GM19438 (cell line): ENCODE data around the gene OR6J1.
"Not testable (repeated sequence)": the region's sequence is repeated elsewhere in the genome, so short reads cannot be mapped to it uniquely, and the experiment has no call there.

Source experiments
- ATAC-seq: cut with Tn5 transposase; IDR thresholded peaks from one replicate; pipeline ENCODE4 v1.9.1; 2021; ENCODE audit warnings: low read depth; ENCODE audit not compliant: unreplicated experiment

The OR6J1 gene

DNA sequence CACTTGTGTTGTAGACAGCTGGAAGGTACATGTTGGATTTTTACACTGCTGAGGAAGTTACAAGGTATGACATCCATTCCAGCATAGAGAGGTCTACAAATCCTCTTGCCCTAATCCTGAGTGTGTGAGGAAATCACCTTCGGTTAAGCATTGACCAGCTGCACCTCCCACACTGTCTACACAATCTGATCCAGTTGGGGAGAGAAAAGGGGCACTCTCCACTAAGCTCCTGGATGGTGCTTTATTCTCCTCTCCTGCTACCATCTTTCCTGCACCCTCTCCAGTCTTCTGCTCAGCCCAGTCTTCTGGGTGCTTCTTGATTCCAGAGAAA lies at the start of gene OR6J1:
TSS of gene OR6J1 (minus strand) at position 48 of the 331 bp plus-strand sequence. CDS start 9,541 bp downstream, outside the sequence.
- no peak for ATAC-seq

GRCh38 chr14:22692194-22692593 lies 48.0 kb upstream of the OR6J1 start:
- no peak for ATAC-seq

- ATAC-seq = no peak
Observed at GRCh38 chr14:22691171-22691570, 47.0 kb upstream of the OR6J1 start.

DNA sequence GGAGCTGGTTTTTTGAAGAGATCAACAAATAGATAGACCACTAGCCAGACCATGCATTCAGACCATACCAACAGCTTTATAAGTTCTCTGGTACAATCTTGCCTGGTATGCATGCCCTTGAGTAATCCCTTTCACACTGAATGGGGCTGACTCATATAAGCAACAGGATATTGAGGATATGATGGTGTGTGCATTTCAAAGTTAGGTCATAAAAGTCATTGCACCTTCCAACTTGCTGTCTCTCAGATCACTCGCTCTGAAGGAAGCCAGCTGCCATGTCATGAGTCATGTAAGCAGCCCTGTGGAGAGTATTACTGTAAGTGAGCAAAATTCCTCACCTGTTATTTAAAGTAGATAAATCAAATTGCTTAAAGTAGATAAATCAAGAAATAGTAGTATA lies 45.0 kb upstream of the OR6J1 start:
- no peak for ATAC-seq

DNA sequence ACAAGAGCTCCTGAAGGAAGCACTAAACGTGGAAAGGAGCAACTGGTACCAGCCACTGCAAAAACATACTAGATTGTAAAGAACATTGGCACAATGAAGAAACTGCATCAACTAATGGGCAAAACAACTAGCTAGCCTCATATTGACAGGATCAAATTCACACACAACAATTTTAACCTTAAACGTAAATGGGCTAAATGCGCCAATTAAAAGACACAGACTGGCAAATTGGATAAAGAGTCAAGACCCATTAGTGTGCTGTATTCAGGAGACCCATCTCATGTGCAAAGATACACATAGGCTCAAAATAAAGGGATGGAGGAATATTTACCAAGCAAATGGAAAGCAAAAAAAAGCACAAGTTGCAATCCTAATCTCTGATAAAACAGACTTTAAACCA lies 43.8 kb upstream of the OR6J1 start:
- not testable (repeated sequence) for ATAC-seq

DNA sequence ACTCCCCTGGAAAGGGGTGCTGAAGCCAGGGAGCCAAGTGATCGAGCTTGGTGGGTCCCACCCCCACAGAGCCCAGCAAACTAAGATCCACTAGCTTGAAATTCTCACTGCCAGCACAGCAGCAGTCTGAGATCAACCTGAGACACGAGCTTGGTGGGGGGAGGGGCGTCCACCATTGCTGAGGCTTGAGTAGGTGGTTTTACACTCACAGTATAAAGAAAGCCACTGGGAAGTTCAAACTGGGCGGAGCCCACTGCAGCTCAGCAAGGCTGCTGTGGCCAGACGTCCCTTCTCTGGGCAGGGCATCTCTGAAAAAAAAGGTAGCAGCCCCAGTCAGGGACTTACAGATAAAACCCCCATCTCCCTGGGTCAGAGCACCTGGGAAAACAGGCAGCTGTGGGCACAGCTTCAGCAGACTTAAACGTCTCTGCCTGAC lies 42.0 kb upstream of the OR6J1 start:
- not testable (repeated sequence) for ATAC-seq

DNA sequence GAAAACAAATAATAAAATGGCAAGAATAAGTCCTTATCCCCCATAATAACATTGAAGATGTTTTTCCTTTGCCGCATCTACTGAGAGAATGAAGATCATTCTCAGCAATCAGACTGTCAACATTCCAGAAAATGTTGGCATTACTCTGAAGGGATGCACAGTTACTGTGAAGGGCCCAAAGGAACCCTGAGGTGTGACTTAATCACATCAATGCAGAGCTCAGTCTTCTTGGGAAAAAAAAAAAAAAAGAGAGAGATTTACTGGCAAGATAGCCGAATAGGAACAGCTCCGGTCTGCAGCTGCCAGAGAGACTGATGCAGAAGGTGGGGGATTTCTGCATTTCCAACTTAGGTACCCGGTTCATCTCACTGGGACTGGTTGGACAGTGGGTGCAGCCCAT lies 41.3 kb upstream of the OR6J1 start:
- no peak for ATAC-seq

DNA sequence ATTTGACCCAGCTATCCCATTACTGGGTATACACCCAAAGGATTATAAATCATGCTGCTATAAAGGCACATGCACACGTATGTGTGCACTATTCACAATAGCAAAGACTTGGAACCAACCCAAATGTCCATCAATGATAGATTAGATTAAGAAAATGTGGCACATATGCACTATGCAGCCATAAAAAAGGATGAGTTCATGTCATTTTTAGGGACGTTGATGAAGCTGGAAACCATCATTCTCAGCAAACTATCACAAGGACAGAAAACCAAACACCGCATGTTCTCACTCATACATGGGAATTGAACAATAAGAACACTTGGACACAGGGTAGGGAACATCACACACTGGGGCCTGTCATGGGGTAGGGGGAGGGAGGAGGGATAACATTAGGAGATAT lies 39.3 kb upstream of the OR6J1 start:
- not testable (repeated sequence) for ATAC-seq

DNA sequence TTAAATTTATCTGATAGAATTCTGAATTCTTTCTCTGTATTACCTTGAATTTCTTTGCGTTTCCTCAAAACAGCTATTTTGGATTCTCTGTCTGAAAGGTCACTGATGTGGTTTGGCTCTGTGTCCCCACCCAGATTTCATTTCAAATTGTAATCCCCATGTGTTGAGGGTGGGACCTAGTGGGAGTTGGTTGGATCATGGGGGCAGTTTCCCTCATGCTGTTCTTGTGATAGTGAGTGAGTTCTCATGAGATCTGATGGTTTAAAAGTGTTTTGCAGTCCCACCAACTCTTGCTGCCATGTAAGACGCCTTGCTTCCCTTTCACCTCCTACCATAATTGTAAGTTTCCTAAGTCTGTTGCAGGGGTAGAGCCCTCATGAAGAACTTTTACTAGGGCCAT lies 34.1 kb upstream of the OR6J1 start:
- ATAC-seq = no peak

DNA sequence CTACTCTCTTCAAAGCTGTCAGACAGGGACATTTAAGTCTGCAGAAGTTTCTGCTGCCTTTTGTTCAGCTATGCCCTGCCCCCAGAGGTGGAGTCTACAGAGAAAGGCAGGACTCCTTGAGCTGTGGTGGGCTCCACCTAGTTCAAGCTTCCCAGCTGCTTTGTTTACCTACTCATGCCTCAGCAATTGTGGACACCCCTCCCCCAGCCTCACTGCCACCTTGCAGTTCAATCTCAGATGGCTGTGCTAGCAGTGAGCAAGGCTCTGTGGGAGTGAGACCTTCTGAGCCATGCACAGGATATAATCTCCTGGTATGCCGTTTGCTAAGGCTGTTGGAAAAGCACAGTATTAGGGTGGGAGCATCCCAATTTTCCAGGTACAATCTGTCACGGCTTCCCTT lies 33.4 kb upstream of the OR6J1 start:
- not testable (repeated sequence) for ATAC-seq

- no peak for ATAC-seq
Observed at GRCh38 chr14:22671622-22672021, 27.5 kb upstream of the OR6J1 start.

DNA sequence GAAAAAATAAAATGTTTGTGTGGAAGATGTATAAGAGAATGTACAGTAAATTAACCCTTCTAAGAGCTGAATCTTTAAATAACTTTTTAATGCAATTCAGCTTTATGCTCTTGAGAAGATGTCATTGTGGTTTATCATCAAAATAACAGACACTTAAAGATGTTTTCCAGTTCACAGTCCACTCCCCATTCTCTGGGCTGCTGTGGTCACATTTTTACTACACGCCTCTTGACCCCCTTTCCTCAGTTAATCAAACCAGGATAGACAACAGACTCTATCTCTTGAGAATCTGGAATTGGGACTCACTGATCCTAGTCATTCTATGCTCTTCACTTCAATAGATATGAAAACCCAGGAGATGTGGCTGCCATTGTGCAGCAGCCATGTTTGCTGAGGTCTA lies 24.7 kb upstream of the OR6J1 start:
- no peak for ATAC-seq

DNA sequence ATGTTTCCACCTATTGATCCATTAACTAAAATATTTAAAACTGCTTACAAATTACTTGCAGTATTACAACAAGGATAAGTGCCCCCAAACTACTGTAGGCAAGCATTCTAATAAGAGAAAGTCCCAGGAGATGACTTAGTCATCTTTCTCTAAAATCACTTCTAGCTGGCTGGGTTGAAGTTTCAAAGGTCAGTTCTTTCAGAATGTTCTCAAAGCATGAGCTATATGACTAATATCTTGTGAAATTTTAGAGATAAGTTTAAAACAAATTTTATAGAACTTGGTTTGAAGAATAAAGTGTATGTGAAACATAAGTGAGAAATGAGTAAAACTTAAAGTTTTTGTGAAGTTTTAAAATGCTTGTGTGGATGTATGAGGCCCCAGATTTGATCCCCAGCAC lies 24.3 kb upstream of the OR6J1 start:
- no peak for ATAC-seq

DNA sequence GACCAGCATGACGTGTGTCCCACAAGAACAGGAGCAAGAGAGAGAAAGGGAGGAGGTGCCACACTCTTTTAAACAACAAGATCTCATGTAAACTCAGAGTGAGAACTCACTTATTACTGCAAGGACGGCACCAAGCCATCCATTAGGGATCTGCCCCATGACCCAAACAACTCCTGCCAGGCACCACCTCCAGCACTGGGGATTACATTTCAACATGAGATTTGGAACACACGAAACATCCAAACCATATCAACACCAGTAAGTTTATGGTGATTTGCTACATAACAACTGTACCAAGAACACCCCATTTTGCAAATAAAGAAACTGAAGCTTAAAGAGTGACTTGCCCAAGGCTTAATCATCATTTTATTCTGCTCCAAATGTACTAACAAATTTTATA lies 23.7 kb upstream of the OR6J1 start:
- ATAC-seq = no peak

- ATAC-seq = no peak
Observed at GRCh38 chr14:22666203-22666893, 22.2 kb upstream of the OR6J1 start.

- no peak for ATAC-seq
Observed at GRCh38 chr14:22664261-22664660, 20.1 kb upstream of the OR6J1 start.

DNA sequence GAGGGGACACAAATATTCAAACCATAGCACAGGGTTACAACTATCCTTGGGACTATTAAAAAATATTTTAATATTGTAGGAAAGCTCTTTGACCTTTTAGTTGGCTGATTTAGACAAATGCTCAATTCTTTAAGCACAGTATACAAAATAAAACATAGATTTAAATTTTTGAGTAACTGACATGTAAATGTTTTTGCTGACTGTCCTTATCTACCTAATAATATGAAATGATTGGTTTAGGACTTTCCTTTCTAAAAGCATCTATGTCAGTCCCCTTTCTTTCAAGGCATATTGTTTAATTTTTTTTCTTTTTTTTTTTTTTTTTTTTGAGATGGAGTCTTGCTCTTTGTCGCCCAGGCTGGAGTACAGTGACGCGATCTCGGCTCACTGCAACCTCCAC lies 16.5 kb upstream of the OR6J1 start:
- no peak for ATAC-seq

- no peak for ATAC-seq
Observed at GRCh38 chr14:22658946-22659345, 14.8 kb upstream of the OR6J1 start.

- ATAC-seq = no peak
Observed at GRCh38 chr14:22657861-22658260, 13.7 kb upstream of the OR6J1 start.

DNA sequence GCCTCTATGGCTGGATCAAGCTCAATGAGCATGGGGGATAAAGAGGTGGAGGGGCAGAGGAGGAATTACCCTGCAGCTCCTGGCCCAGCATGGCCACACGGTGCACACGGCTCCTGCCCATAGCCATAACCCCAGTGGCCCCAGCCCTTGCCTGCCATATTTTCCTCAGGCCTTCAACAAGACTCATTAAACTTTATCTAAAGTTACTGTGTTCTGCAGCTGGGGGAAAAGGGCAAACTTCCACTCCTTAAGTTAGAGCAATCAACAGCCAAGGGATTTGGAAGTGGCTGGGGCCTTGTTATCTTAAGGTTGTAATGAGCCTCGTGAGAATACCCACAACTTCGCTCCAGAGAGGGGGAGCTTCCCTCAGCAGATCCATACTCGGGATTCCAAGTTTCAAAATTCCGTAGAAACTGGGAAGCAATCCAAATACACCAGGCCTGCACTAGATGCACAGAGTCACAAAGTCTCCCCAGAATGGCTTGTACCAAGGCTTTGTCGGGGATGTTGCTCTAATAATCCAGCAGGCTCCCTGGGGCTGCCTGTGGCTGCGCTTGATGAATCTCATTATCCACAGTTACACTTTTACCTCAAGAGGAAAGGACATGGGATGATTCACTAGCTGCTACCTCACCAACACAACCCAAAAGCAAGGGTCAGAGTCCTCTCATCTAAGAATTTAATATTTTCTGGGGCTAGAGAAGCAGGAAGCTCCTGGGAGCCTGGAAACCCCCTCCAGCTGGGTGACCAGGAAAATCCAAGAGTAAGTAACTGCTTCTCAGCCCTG lies 13.0 kb upstream of the OR6J1 start:
- no peak for ATAC-seq

DNA sequence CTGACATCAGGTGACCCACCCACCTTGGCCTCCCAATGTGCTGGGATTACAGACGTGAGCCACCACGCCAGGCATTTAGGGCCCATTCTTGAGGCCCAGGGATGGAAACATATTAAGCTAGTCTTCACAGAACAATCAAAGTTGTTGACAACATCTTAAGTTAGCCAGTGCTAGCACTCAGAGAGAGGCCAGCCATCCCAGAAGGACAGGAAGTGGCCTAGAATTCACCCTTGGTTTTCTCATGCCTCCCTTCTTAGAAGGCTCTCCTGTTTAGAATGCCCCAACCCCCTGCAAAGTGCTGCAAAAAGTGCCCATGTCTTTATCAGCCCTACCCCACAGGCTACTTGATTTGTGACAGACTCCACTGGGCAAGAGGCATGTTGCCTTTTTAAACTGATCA lies 12.1 kb upstream of the OR6J1 start:
- no peak for ATAC-seq

DNA sequence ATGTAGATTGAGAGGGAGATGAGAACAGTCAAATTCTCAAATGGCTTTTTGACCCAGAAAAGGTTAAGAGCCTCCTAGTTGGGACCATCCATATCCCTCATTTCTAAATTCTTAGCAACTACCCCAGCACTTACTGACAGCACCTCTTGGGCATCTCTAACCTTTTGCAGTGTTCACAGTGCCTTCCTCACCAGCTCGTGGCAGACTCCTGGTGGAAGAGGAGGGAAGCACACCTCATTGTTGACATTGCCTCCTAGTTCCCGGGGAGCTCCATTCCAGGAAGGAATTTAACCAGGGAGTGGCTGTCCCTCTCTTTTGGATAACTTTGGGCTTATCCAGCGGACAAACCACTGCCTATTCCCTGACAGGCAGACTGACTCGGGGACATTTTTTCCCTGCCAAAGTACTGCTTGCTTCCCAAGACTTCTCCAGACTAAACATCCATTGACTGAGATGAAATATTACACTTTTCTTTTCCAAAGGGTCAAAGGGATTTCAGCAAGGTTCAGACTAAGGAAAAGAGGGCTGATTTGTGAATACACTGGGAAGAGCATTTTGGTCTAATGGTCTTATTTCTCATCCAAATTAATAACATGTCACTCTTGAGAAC lies 9.0 kb upstream of the OR6J1 start:
- ATAC-seq = no peak
